DOHH2 (cell line): ENCODE data around the gene BRMS1L.

Experiments used
- H3F3A ChIP-seq: fragments of 200-600 bp; sonication (generic), shearing (Covaris generic); 2 replicates; pipeline ENCODE4 v1.6.0; 2016; ENCODE audit warnings: antibody characterized with exemption, mild to moderate bottlenecking; ENCODE audit not compliant: control insufficient read depth, insufficient read depth
- H3K27ac ChIP-seq: fragments of 200-600 bp; sonication (generic); 2 replicates; pipeline ENCODE4 v1.5.1; 2014; ENCODE audit warnings: low read depth, mild to moderate bottlenecking, low read length, moderate library complexity
- H3K27me3 ChIP-seq: fragments of 200-600 bp; sonication (generic); 2 replicates; pipeline ENCODE4 v1.6.1; 2014; ENCODE audit warnings: mild to moderate bottlenecking, low read length, mixed read lengths; ENCODE audit not compliant: control insufficient read depth
- H3K36me3 ChIP-seq: fragments of 200-600 bp; sonication (generic); 2 replicates; pipeline ENCODE4 v1.6.1; 2014; ENCODE audit warnings: mild to moderate bottlenecking, low read length, moderate library complexity, mixed read lengths; ENCODE audit not compliant: control insufficient read depth
- H3K4me1 ChIP-seq: fragments of 200-600 bp; sonication (generic); 2 replicates; pipeline ENCODE4 v1.6.1; 2014; ENCODE audit warnings: mild to moderate bottlenecking, low read length, mixed read lengths; ENCODE audit not compliant: control insufficient read depth
- H3K4me2 ChIP-seq: fragments of 200-600 bp; sonication (generic); 2 replicates; pipeline ENCODE4 v1.6.0; 2014; ENCODE audit warnings: mild to moderate bottlenecking, low read length, moderate library complexity
- H3K4me3 ChIP-seq: fragments of 200-600 bp; sonication (generic); 2 replicates; pipeline ENCODE4 v1.5.1; 2014; ENCODE audit warnings: mild to moderate bottlenecking, low read length, mixed read lengths
- H3K79me2 ChIP-seq: fragments of 200-600 bp; sonication (generic); 2 replicates; pipeline ENCODE4 v1.6.1; 2014; ENCODE audit warnings: mild to moderate bottlenecking, low read length, mixed read lengths; ENCODE audit not compliant: control insufficient read depth
- H3K9me2 ChIP-seq: fragments of 200-600 bp; sonication (generic); replicated peaks from 2 replicates; pipeline ENCODE4 v1.6.1; 2014; ENCODE audit warnings: mild to moderate bottlenecking, low read length, mixed read lengths; ENCODE audit not compliant: control insufficient read depth
- H3K9me3 ChIP-seq: fragments of 200-600 bp; sonication (generic); 2 replicates; pipeline ENCODE4 v1.6.1; 2014; ENCODE audit warnings: antibody characterized with exemption, low read length, mixed read lengths; ENCODE audit not compliant: control insufficient read depth, insufficient read depth
- H4K20me1 ChIP-seq: fragments of 200-600 bp; sonication (generic); 2 replicates; pipeline ENCODE4 v1.6.0; 2014; ENCODE audit warnings: low read depth, mild to moderate bottlenecking, antibody characterized with exemption, low read length, moderate library complexity; ENCODE audit not compliant: control insufficient read depth, insufficient read depth
- CTCF ChIP-seq: fragments of 200-600 bp; sonication (generic); IDR thresholded peaks from one replicate; pipeline ENCODE4 v1.5.1; 2014; ENCODE audit warnings: antibody characterized with exemption, mild to moderate bottlenecking, low read depth, low read length; ENCODE audit not compliant: poor library complexity, severe bottlenecking
- EZH2phosphoT487 ChIP-seq: fragments of 200-600 bp; sonication (generic); IDR thresholded peaks from 2 replicates; pipeline ENCODE4 v1.6.1; 2017; ENCODE audit warnings: borderline replicate concordance, mild to moderate bottlenecking, antibody characterized with exemption, low read length, moderate library complexity, mixed read lengths

The BRMS1L gene

GRCh38 chr14:35866595-35867279 is 40.6 kb downstream of the BRMS1L start:
- H3K9me3 ChIP-seq = no peaks in the 10 kb centered on the region
- no peaks in the 10 kb centered on the region for H3K9me2 ChIP-seq
- no peak overlapping the region for H3K27ac ChIP-seq
- no peak for TF ChIP-seq CTCF
- no peaks in the 10 kb centered on the region for H3K4me1 ChIP-seq
- H3K4me3 ChIP-seq = no peak overlapping the region
- H3K36me3 ChIP-seq = peaks cover 27% of the 10 kb centered on the region
- no peak overlapping the region for H3K4me2 ChIP-seq
- H3K27me3 ChIP-seq = no peaks in the 10 kb centered on the region
- no peaks in the 10 kb centered on the region for H4K20me1 ChIP-seq
- H3F3A ChIP-seq = no peaks in the 10 kb centered on the region
- H3K79me2 ChIP-seq = no peaks in the 10 kb centered on the region

- H3K9me3 ChIP-seq = no peaks in the 10 kb centered on the region
- no peaks in the 10 kb centered on the region for H4K20me1 ChIP-seq
- TF ChIP-seq EZH2phosphoT487 (no peak), CTCF (no peak)
- H3K4me2 ChIP-seq = no peak overlapping the region
- no peaks in the 10 kb centered on the region for H3F3A ChIP-seq
- no peak overlapping the region for H3K4me3 ChIP-seq
- peaks cover 27% of the 10 kb centered on the region for H3K36me3 ChIP-seq
- H3K27ac ChIP-seq = no peak overlapping the region
- H3K9me2 ChIP-seq = no peaks in the 10 kb centered on the region
- no peaks in the 10 kb centered on the region for H3K4me1 ChIP-seq
- no peaks in the 10 kb centered on the region for H3K79me2 ChIP-seq
- H3K27me3 ChIP-seq = no peaks in the 10 kb centered on the region
Observed at GRCh38 chr14:35867280-35867629, 41.1 kb downstream of the BRMS1L start.

GRCh38 chr14:35875296-35875695 is 49.2 kb downstream of the BRMS1L start:
- Histone ChIP-seq H3K79me2 (no peaks in the 10 kb centered on the region), H3K4me3 (no peak overlapping the region), H3K27ac (no peak overlapping the region), H3K4me1 (no peaks in the 10 kb centered on the region), H4K20me1 (no peaks in the 10 kb centered on the region), H3K9me2 (no peaks in the 10 kb centered on the region), H3K9me3 (no peaks in the 10 kb centered on the region), H3K4me2 (no peak overlapping the region), H3K36me3 (no peaks in the 10 kb centered on the region), H3F3A (no peaks in the 10 kb centered on the region), H3K27me3 (no peaks in the 10 kb centered on the region)
- TF ChIP-seq CTCF = no peak
- TF ChIP-seq EZH2phosphoT487 = no peak
